H1 (cell line): ENCODE results near the gene ARHGEF7.

ENCODE experiments used
- CBX5 ChIP-seq: fragments of 300-800, 300-1000 bp; sonication (generic); IDR thresholded peaks from 2 replicates; pipeline ENCODE4 v1.7.1; 2016; ENCODE audit warnings: antibody characterized with exemption, low read length, low read depth
- CEBPB ChIP-seq: IDR thresholded peaks from 2 replicates; pipeline ENCODE4 v1.6.1; 2012; ENCODE audit warnings: low read depth, low read length
- CTCF ChIP-seq, 3 experiments: IDR thresholded peaks; 1 replicate in 2 of 3; 2 replicates in 1 of 3; pipeline versions ENCODE4 v1.5.1 to v1.6.1; 2011; ENCODE audit warnings: low read length in 3 of 3, mild to moderate bottlenecking in 3 of 3, inconsistent platforms in 2 of 3, low read depth in 1 of 3, moderate library complexity in 1 of 3; ENCODE audit not compliant: insufficient read depth in 1 of 3; ENCODE audit errors: control extremely low read depth in 1 of 3
- FOSL1 ChIP-seq: IDR thresholded peaks from 2 replicates; pipeline ENCODE4 v1.6.1; 2011; ENCODE audit warnings: mild to moderate bottlenecking, low read depth, low read length, moderate library complexity; ENCODE audit not compliant: insufficient read depth
- HDAC6 ChIP-seq: IDR thresholded peaks from one replicate; pipeline ENCODE4 v1.7.1; 2012; ENCODE audit warnings: low read depth, mild to moderate bottlenecking, inconsistent platforms, low read length, moderate library complexity
- KDM5A ChIP-seq: fragments of 200-600 bp; IDR thresholded peaks from 2 replicates; pipeline ENCODE4 v1.7.1; 2012; ENCODE audit warnings: mild to moderate bottlenecking, low read length, inconsistent platforms, mixed read lengths
- MAX ChIP-seq: IDR thresholded peaks from 2 replicates; pipeline ENCODE4 v1.6.1; 2012; ENCODE audit warnings: inconsistent platforms
- POLR2A ChIP-seq, 2 experiments: IDR thresholded peaks; 1 replicate in 1 of 2; 2 replicates in 1 of 2; pipeline ENCODE4 v1.6.1; 2011; ENCODE audit warnings: low read depth in 2 of 2, low read length in 2 of 2, mild to moderate bottlenecking in 2 of 2; ENCODE audit errors: control extremely low read depth in 1 of 2
- SIN3A ChIP-seq, 2 experiments: IDR thresholded peaks in 1 of 2; conservative IDR thresholded peaks in 1 of 2; 2 replicates each; pipeline ENCODE4 v1.6.1; 2011 to 2012; ENCODE audit warnings: low read length in 2 of 2, improper control_type of control experiment in 1 of 2, low read depth in 1 of 2, mild to moderate bottlenecking in 1 of 2
- SRF ChIP-seq: IDR thresholded peaks from 2 replicates; pipeline ENCODE4 v1.6.1; 2011; ENCODE audit warnings: mild to moderate bottlenecking, low read depth, low read length, moderate library complexity
- ZNF274 ChIP-seq: IDR thresholded peaks from 2 replicates; pipeline ENCODE4 v1.7.0; 2012; ENCODE audit warnings: low read length, borderline replicate concordance; ENCODE audit errors: extremely low read depth

GRCh38 chr13:111161601-111162600 is 46.8 kb downstream of the ARHGEF7 start:
- TF ChIP-seq POLR2A (IDR thresholded peaks at IDR 0.05; ENCODE audit: control extremely low read depth in 1 of 2, low read depth in 2 of 2, low read length in 2 of 2) (no peak), CTCF (IDR thresholded peaks at IDR 0.05; ENCODE audit: control extremely low read depth in 1 of 3, insufficient read depth in 1 of 3, low read depth in 1 of 3, low read length in 3 of 3) (no peak), CBX5 (no peak), FOSL1 (no peak), ZNF274 (no peak), KDM5A (no peak), SIN3A (conservative IDR thresholded peaks at IDR 0.05 in 1 of 2, IDR thresholded peaks at IDR 0.05 in 1 of 2; ENCODE audit: low read depth in 1 of 2, low read length in 2 of 2) (no peak), CEBPB (no peak), HDAC6 (no peak), MAX (no peak), SRF (no peak)
